NCI-H1105 treated with DMSO at 0.1 percent for 48 hours (cell line): ENCODE measurements around the gene APH1A.
"Not testable (repeated sequence)": the region's sequence is repeated elsewhere in the genome, so short reads cannot be mapped to it uniquely, and the experiment has no call there.

ENCODE experiments used
- DNase-seq: peaks from one replicate; lab custom pipeline; 2025; lab: John Stamatoyannopoulos, UW

APH1A gene

GRCh38 chr1:150233359-150234308 lies 35.2 kb downstream of the APH1A start:
- DNase-seq, result peak; percentile 16

- not testable (repeated sequence) for DNase-seq
These were observed 35.9 kb downstream of the APH1A start for GRCh38 chr1:150232921-150233320.

- DNase-seq, result not testable (repeated sequence)
These were observed 40.6 kb downstream of the APH1A start for GRCh38 chr1:150228246-150228645.

GRCh38 chr1:150227228-150227627 lies 41.6 kb downstream of the APH1A start:
- no peak for DNase-seq

GRCh38 chr1:150226486-150226885 lies 42.3 kb downstream of the APH1A start:
- DNase-seq, result no peak

GRCh38 chr1:150225546-150225945 lies 43.3 kb downstream of the APH1A start:
- no peak for DNase-seq

GRCh38 chr1:150224983-150225382 lies 43.8 kb downstream of the APH1A start:
- DNase-seq, result no peak

GRCh38 chr1:150221552-150221951 lies 47.3 kb downstream of the APH1A start:
- peak; percentile 3 for DNase-seq

GRCh38 chr1:150215855-150216254 lies 53.0 kb downstream of the APH1A start:
- not testable (repeated sequence) for DNase-seq
